Measurements from ENCODE around the gene STRN3. TPM values are rescaled to one million over a fixed set of nuclear protein-coding genes. Genes with fewer than 3 reads are reported as not detected.

STRN3 gene
- total and polyA plus RNA-seq, 2 of the 8 experiments (the other 6 are each of a cell fraction or from before 2014, with no cell fraction given), result 8.7 to 38.1 TPM

DNA sequence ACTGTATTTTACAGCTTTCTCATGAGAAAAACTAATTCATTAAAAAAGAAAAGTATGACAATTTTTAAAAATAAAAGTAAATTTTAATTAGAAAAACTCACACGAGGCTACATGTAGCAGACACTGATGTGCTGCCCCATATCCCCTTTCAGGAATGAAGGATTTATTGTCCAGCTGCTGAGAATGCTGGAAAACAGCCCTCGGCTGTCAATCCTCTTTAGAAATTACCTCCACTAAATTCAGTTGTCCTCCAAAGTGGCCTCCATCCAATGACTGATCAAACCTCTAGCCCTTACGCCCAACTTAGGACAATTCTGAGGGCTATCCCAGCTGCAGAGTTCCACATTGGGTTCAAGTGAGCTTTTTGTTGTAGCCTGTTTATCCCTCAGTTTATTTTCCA, 30.5 kb downstream of the STRN3 start:
- Histone ChIP-seq H3K4ac (replicated peaks; ENCODE audit: insufficient read length, low read depth, low read length) (no peak overlapping the region), H3K79me1 (ENCODE audit: low read depth, low read length) (peaks cover 4% of the 10 kb centered on the region; the same call in 1 of the 2 replicates), H3K27me3 (replicated peaks in 1 of 4; ENCODE audit: control insufficient read depth in 3 of 4, extremely low read depth in 1 of 4, insufficient read depth in 3 of 4, low read length in 3 of 4) (no peaks in the 10 kb centered on the region), H4K5ac (ENCODE audit: insufficient read length, low read depth, low read length) (no peak overlapping the region), H3K14ac (ENCODE audit: insufficient read length) (no peak overlapping the region), H3K4me1 (replicated peaks in 1 of 4; ENCODE audit: control insufficient read depth in 3 of 4, insufficient read depth in 4 of 4, low read length in 3 of 4) (peaks cover 6 to 17% (median 8%) of the 10 kb centered on the region in 4 experiments; a peak in 6 of 7 replicates), H2BK20ac (ENCODE audit: low read length) (no peak overlapping the region), H2AFZ (ENCODE audit: low read length) (no peak overlapping the region), H3K23me2 (ENCODE audit: low read depth, low read length) (no peaks in the 10 kb centered on the region), H3K36me3 (ENCODE audit: control insufficient read depth in 2 of 4, insufficient read depth in 4 of 4, low read length in 3 of 4) (no peaks in the 10 kb centered on the region), H2AK5ac (ENCODE audit: low read depth, low read length) (no peak overlapping the region), H3K4me3 (ENCODE audit: extremely low read depth in 1 of 4, insufficient read depth in 2 of 4, low read depth in 3 of 4, low read length in 4 of 4) (no peak overlapping the region), H2BK120ac (replicated peaks; ENCODE audit: low read depth, low read length) (no peak overlapping the region), H4K8ac (ENCODE audit: extremely low read depth, insufficient read depth, low read length) (no peak overlapping the region), H3K79me2 (ENCODE audit: control insufficient read depth in 1 of 2, insufficient read depth in 2 of 2, low read length in 2 of 2) (peaks cover 3 to 96% of the 10 kb centered on the region in 2 experiments), H3K9me3 (ENCODE audit: insufficient read depth in 2 of 2, low read depth in 1 of 2, low read length in 1 of 2) (peaks cover 0 to 3% of the 10 kb centered on the region in 2 experiments; a peak in 1 of 4 replicates), H2BK15ac (ENCODE audit: low read length) (no peak overlapping the region), H3K18ac (ENCODE audit: extremely low read depth, low read length) (no peak overlapping the region; the same call in 1 of the 2 replicates), H3K4me2 (ENCODE audit: insufficient read depth in 1 of 2, low read depth in 2 of 2, low read length in 2 of 2) (no peak overlapping the region), H3K9ac (replicated peaks in 1 of 4; ENCODE audit: extremely low read depth in 1 of 4, low read depth in 3 of 4, low read length in 3 of 4) (no peak overlapping the region), H4K91ac (replicated peaks; ENCODE audit: insufficient read length, low read length) (no peak overlapping the region), H3K56ac (replicated peaks; ENCODE audit: insufficient read length, low read depth, low read length) (no peak overlapping the region), H2BK5ac (ENCODE audit: low read depth, low read length) (no peak overlapping the region), H3K23ac (ENCODE audit: insufficient read length) (no peak overlapping the region), H4K20me1 (replicated peaks in 1 of 2; ENCODE audit: control insufficient read depth in 1 of 2, insufficient read depth in 2 of 2, low read length in 2 of 2) (peaks cover 11 to 17% of the 10 kb centered on the region in 2 experiments), H3K27ac (ENCODE audit: low read depth, low read length) (no peak overlapping the region), H2BK12ac (ENCODE audit: low read depth, low read length) (no peak overlapping the region)
- 89% methylated on average over 3 of the region's 3 CpGs; no CpG with 5 or more reads in 1 of the 2 experiments for WGBS, 2 experiments (ENCODE audit: extremely low coverage in 1 of 2, insufficient coverage in 1 of 2, insufficient read length in 1 of 2, insufficient replicate concordance in 2 of 2, low coverage in 1 of 2, low lambda C conversion rate in 2 of 2, missing lambda C conversion rate in 1 of 2)
- ChIA-PET CTCF (ENCODE audit: partially characterized antibody) (interaction anchor here (1.1 kb wide), 1 partner anchor 9 kb away, joined by 3 read pairs; no protein-coding TSS in a partner anchor), POLR2A (ENCODE audit: partially characterized antibody) (interaction anchor here (0.7 to 1.5 kb wide), 3 partner anchors 10 to 31 kb away, joined by 3 to 7 read pairs (median 3); partner anchors contain the start of gene STRN3)
- DNase-seq (ENCODE audit: low read depth in 1 of 2, low spot score in 2 of 2) (no peak), FAIRE-seq (no peak)
- TF ChIP-seq SP4 (IDR thresholded peaks at IDR 0.05; ENCODE audit: low read length) (no peak), KDM1A (IDR thresholded peaks at IDR 0.05; ENCODE audit: borderline replicate concordance, low read length) (no peak), CTBP2 (IDR thresholded peaks at IDR 0.05; ENCODE audit: borderline replicate concordance, insufficient read depth, insufficient read length, low read length) (no peak), KDM4A (IDR thresholded peaks at IDR 0.05; ENCODE audit: low read depth, low read length, severe bottlenecking) (no peak), KDM5A (IDR thresholded peaks at IDR 0.05; ENCODE audit: low read length) (no peak), TCF12 (IDR thresholded peaks at IDR 0.05; ENCODE audit: low read depth, low read length) (no peak), RAD21 (IDR thresholded peaks at IDR 0.05 in 1 of 2, conservative IDR thresholded peaks at IDR 0.05 in 1 of 2; ENCODE audit: low read depth in 2 of 2, low read length in 2 of 2) (no peak), PHF8 (conservative IDR thresholded peaks at IDR 0.05; ENCODE audit: low read depth, low read length) (no peak), TAF7 (optimal IDR thresholded peaks at IDR 0.05; ENCODE audit: borderline replicate concordance, low read depth, low read length) (no peak), JUND (IDR thresholded peaks at IDR 0.05; ENCODE audit: low read length) (no peak), JUN (IDR thresholded peaks at IDR 0.05; ENCODE audit: low read depth, low read length) (no peak), CHD1 (IDR thresholded peaks at IDR 0.05; ENCODE audit: low read depth, low read length) (no peak)
- TF ChIP-seq, protein P1, sequence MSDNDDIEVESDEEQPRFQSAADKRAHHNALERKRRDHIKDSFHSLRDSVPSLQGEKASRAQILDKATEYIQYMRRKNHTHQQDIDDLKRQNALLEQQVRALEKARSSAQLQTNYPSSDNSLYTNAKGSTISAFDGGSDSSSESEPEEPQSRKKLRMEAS (IDR thresholded peaks at IDR 0.05), result no peak

Measured in H1 (cell line).